IPS-15b (cell line): ENCODE measurements around the gene ZSWIM5.
"Not testable (repeated sequence)": the region's sequence is repeated elsewhere in the genome, so short reads cannot be mapped to it uniquely, and the experiment has no call there.

Experiments used
- H3K27me3 ChIP-seq: one replicate; pipeline ENCODE4 v1.6.1; 2013; ENCODE audit warnings: low read length; ENCODE audit not compliant: control insufficient read depth, insufficient read depth
- H3K36me3 ChIP-seq: one replicate; pipeline ENCODE4 v1.6.1; 2013; ENCODE audit warnings: low read length; ENCODE audit not compliant: control insufficient read depth, insufficient read depth
- H3K4me1 ChIP-seq: one replicate; pipeline ENCODE4 v1.6.1; 2013; ENCODE audit warnings: mild to moderate bottlenecking, low read length; ENCODE audit not compliant: control insufficient read depth, insufficient read depth
- H3K4me3 ChIP-seq: one replicate; pipeline ENCODE4 v1.5.1; 2013; ENCODE audit warnings: low read depth, low read length
- H3K9ac ChIP-seq: one replicate; pipeline ENCODE4 v1.6.1; 2013; ENCODE audit warnings: low read depth, mild to moderate bottlenecking, low read length
- H3K9me3 ChIP-seq: one replicate; pipeline ENCODE4 v1.6.1; 2013; ENCODE audit warnings: mild to moderate bottlenecking, low read length; ENCODE audit not compliant: control insufficient read depth, insufficient read depth

The ZSWIM5 gene

GRCh38 chr1:45198185-45198584 is 8.2 kb downstream of the ZSWIM5 start:
- H3K9ac ChIP-seq, result no peak overlapping the region
- no peaks in the 10 kb centered on the region for H3K4me1 ChIP-seq
- H3K36me3 ChIP-seq, result no peaks in the 10 kb centered on the region
- H3K9me3 ChIP-seq, result no peaks in the 10 kb centered on the region
- H3K27me3 ChIP-seq, result peaks cover 2% of the 10 kb centered on the region
- H3K4me3 ChIP-seq, result no peak overlapping the region

- H3K36me3 ChIP-seq, result no peaks in the 10 kb centered on the region
- no peaks in the 10 kb centered on the region for H3K9me3 ChIP-seq
- H3K27me3 ChIP-seq, result peaks cover 2% of the 10 kb centered on the region
Observed at GRCh38 chr1:45196863-45197262, 9.5 kb downstream of the ZSWIM5 start.

GRCh38 chr1:45191418-45191783 is 15.0 kb downstream of the ZSWIM5 start:
- Histone ChIP-seq H3K4me1 (peaks cover 3% of the 10 kb centered on the region), H3K9me3 (no peaks in the 10 kb centered on the region), H3K4me3 (no peak overlapping the region), H3K36me3 (no peaks in the 10 kb centered on the region), H3K9ac (no peak overlapping the region), H3K27me3 (no peaks in the 10 kb centered on the region)

More at GRCh38 chr1:45196863-45197262, 9.5 kb downstream of the ZSWIM5 start:
- no peaks in the 10 kb centered on the region for H3K4me1 ChIP-seq
- H3K4me3 ChIP-seq, result no peak overlapping the region
- no peak overlapping the region for H3K9ac ChIP-seq

DNA sequence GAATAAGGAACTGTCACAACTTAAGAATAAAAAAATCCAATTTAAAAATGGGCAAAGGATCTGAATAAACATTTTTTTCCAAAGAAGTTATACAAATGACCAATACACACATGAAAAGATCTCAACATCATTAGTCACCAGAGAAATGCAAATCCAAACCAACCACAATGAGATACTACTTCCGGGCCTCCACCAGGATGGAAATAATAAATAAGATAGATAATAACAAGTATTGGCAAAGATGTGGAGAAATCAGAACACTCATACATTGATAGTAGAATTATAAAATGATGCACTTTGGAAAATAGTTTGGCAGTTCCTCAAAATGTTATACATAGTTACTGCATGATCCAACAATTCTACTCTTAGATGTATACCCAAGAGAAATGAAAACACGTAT is 18.7 kb downstream of the ZSWIM5 start:
- Histone ChIP-seq H3K27me3 (no peaks in the 10 kb centered on the region), H3K9ac (no peak overlapping the region), H3K9me3 (no peaks in the 10 kb centered on the region), H3K4me1 (peaks cover 3% of the 10 kb centered on the region), H3K4me3 (no peak overlapping the region), H3K36me3 (no peaks in the 10 kb centered on the region)

DNA sequence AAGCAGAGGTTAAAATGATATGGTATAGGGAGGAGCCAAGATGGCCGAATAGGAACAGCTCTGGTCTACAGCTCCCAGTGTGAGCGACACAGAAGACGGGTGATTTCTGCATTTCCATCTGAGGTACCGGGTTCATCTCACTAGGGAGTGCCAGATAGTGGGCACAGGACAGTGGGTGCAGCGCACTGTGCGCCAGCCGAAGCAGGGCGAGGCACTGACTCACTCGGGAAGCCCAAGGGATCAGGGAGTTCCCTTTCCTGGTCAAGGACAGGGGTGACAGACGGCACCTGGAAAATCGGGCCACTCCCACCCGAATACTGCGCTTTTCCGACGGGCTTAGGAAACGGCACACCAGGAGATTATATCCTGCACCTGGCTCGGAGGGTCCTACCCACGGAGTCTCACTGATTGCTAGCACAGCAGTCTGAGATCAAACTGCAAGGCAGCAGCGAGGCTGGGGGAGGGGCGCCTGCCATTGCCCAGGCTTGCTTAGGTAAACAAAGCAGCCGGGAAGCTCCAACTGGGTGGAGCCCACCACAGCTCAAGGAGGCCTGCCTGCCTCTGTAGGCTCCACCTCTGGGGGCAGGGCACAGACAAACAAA is 26.4 kb downstream of the ZSWIM5 start:
- not testable (repeated sequence) for H3K27me3 ChIP-seq, H3K4me1 ChIP-seq, H3K4me3 ChIP-seq

DNA sequence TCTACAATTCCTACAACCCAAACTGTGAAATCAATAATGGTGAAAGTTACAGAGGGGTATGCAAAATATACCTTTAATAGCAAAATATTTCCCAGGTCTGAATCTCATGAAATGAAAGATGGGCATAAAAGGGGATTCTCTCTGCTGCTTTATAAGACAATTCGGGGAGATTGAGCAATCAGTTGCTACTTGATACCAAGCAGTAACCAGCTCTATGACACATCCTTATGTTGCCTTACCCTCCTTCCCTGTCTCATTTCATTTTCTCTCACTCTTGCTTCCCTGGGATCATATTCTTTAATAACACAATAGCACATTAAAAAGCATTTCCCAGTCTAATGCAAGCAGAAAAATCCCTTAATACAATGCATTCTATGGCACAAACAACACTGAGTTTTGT is 29.0 kb downstream of the ZSWIM5 start:
- Histone ChIP-seq H3K4me3 (no peak overlapping the region), H3K27me3 (no peaks in the 10 kb centered on the region), H3K9me3 (no peaks in the 10 kb centered on the region), H3K4me1 (no peaks in the 10 kb centered on the region), H3K9ac (no peak overlapping the region), H3K36me3 (no peaks in the 10 kb centered on the region)

More for the DNA sequence above, 26.4 kb downstream of the ZSWIM5 start:
- H3K9ac ChIP-seq, H3K36me3 ChIP-seq, H3K9me3 ChIP-seq: not testable (repeated sequence)

GRCh38 chr1:45172764-45173163 is 33.6 kb downstream of the ZSWIM5 start:
- no peaks in the 10 kb centered on the region for H3K36me3 ChIP-seq
- H3K4me3 ChIP-seq, result no peak overlapping the region
- H3K9me3 ChIP-seq, result no peaks in the 10 kb centered on the region
- H3K4me1 ChIP-seq, result no peaks in the 10 kb centered on the region
- H3K27me3 ChIP-seq, result no peaks in the 10 kb centered on the region
- H3K9ac ChIP-seq, result no peak overlapping the region

- Histone ChIP-seq H3K36me3 (no peaks in the 10 kb centered on the region), H3K9ac (no peak overlapping the region), H3K9me3 (no peaks in the 10 kb centered on the region), H3K4me3 (no peak overlapping the region), H3K4me1 (no peaks in the 10 kb centered on the region), H3K27me3 (no peaks in the 10 kb centered on the region)
Observed at GRCh38 chr1:45172005-45172404, 34.4 kb downstream of the ZSWIM5 start.

DNA sequence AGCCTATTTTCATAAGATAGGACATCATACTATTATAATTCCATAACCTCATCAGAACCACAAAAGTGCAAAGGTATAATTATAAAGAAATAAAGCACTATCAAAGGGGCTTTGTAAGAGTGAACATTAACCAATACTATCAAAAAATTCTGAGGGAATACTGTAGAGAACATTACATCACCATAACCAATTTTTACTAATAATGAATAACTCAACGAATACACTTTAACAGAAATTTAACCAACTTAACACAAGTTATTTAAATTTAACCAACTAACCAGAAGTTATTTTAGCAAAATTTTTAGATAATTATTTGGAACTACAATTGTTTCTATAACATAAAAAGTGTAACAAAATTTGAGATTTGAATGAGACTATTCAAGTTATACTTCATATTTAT is 34.8 kb downstream of the ZSWIM5 start:
- Histone ChIP-seq H3K36me3 (no peaks in the 10 kb centered on the region), H3K27me3 (no peaks in the 10 kb centered on the region), H3K9me3 (no peaks in the 10 kb centered on the region)

DNA sequence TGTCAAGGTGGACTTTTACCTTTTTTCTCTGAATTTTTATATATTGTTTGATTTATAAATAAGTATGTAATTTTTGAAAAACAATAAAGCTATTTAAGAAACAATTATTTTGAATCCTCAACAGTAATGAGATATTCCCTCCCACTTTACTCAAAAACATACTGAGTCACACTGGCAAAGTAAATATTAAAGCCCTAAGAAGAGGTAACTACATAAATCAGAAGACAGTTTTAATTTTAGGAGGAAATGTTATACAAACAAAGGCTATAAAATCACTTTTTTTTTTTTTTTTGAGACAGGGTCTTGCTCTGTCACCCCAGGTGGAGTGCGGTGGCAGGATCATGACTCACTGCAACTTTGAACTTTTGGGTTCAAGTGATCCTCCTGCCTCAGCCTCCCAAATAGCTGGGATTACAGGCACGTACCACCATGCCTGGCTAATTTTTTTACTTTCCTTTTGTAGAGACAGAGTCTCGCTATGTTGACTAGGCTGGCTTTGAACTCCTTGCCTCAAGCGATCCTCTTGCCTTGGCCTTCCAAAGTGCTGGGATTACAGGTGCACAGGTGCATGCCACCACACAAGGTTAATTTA is 36.2 kb downstream of the ZSWIM5 start:
- Histone ChIP-seq H3K4me3 (no peak overlapping the region), H3K36me3 (no peaks in the 10 kb centered on the region), H3K9me3 (no peaks in the 10 kb centered on the region), H3K9ac (no peak overlapping the region), H3K27me3 (no peaks in the 10 kb centered on the region), H3K4me1 (no peaks in the 10 kb centered on the region)

More for the DNA sequence above, 34.8 kb downstream of the ZSWIM5 start:
- Histone ChIP-seq H3K4me3 (no peak overlapping the region), H3K4me1 (no peaks in the 10 kb centered on the region), H3K9ac (no peak overlapping the region)

GRCh38 chr1:45167947-45168346 is 38.5 kb downstream of the ZSWIM5 start:
- H3K27me3 ChIP-seq, H3K4me1 ChIP-seq, H3K9me3 ChIP-seq, H3K9ac ChIP-seq, H3K4me3 ChIP-seq, H3K36me3 ChIP-seq: not testable (repeated sequence)

DNA sequence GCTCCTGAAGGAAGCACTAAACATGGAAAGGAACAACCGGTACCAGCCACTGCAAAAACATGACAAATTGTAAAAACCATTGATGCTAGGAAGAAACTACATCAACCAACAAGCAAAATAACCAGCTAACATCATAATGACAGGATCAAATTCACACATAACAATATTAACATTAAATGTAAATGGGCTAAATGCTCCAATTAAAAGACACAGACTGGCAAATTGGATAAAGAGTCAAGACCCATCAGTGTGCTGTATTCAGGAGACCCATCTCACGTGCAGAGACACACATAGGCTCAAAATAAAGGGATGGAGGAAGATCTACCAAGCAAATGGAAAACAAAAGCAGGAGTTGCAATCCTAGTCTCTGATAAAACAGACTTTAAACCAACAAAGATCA is 42.1 kb downstream of the ZSWIM5 start:
- H3K4me1 ChIP-seq, H3K36me3 ChIP-seq, H3K27me3 ChIP-seq, H3K4me3 ChIP-seq, H3K9ac ChIP-seq, H3K9me3 ChIP-seq: not testable (repeated sequence)
